HUES6 (cell line): ENCODE measurements around the gene FNDC3B.

Experiments used
- H3K27ac ChIP-seq: 2 replicates; pipeline ENCODE4 v1.7.0; 2013; ENCODE audit warnings: low read depth, mild to moderate bottlenecking, low read length, inconsistent platforms
- H3K27me3 ChIP-seq: 2 replicates; pipeline ENCODE4 v1.6.1; 2013; ENCODE audit warnings: low read length; ENCODE audit not compliant: control insufficient read depth, insufficient read depth
- H3K36me3 ChIP-seq: 2 replicates; pipeline ENCODE4 v1.6.1; 2013; ENCODE audit warnings: low read length; ENCODE audit not compliant: control insufficient read depth, insufficient read depth
- H3K4me1 ChIP-seq: 2 replicates; pipeline ENCODE4 v1.6.1; 2013; ENCODE audit warnings: low read length; ENCODE audit not compliant: control insufficient read depth, insufficient read depth
- H3K4me3 ChIP-seq: 2 replicates; pipeline ENCODE4 v1.5.1; 2013; ENCODE audit warnings: low read depth, low read length
- H3K9ac ChIP-seq: one replicate; pipeline ENCODE4 v1.6.1; 2013; ENCODE audit warnings: mild to moderate bottlenecking, low read length
- H3K9me3 ChIP-seq: 2 replicates; pipeline ENCODE4 v1.6.1; 2013; ENCODE audit warnings: low read depth, low read length; ENCODE audit not compliant: control insufficient read depth, insufficient read depth

Gene FNDC3B

GRCh38 chr3:172097585-172097984 lies 58.2 kb downstream of the FNDC3B start:
- H3K4me3 ChIP-seq: no peak overlapping the region
- no peak overlapping the region for H3K27ac ChIP-seq
- no peaks in the 10 kb centered on the region for H3K36me3 ChIP-seq
- H3K27me3 ChIP-seq: no peaks in the 10 kb centered on the region
- H3K4me1 ChIP-seq: peaks cover 54% of the 10 kb centered on the region
- H3K9ac ChIP-seq: no peak overlapping the region
- H3K9me3 ChIP-seq: no peaks in the 10 kb centered on the region

GRCh38 chr3:172098698-172099494 lies 59.5 kb downstream of the FNDC3B start:
- Histone ChIP-seq H3K4me1 (peaks cover 62% of the 10 kb centered on the region), H3K4me3 (no peak overlapping the region; the same call in 1 of the 2 replicates), H3K27me3 (no peaks in the 10 kb centered on the region), H3K27ac (peak overlapping the region; percentile 22; the same call in 1 of the 2 replicates), H3K9me3 (no peaks in the 10 kb centered on the region), H3K36me3 (no peaks in the 10 kb centered on the region), H3K9ac (no peak overlapping the region)

- H3K27ac ChIP-seq: 0 out of 2 replicates have a peak overlapping the region, but pooled peaks have one; percentile 22
- no peaks in the 10 kb centered on the region for H3K9me3 ChIP-seq
- no peaks in the 10 kb centered on the region for H3K36me3 ChIP-seq
- H3K27me3 ChIP-seq: no peaks in the 10 kb centered on the region
- no peak overlapping the region for H3K4me3 ChIP-seq
- peaks cover 67% of the 10 kb centered on the region for H3K4me1 ChIP-seq
- no peak overlapping the region for H3K9ac ChIP-seq
These were observed 60.1 kb downstream of the FNDC3B start for GRCh38 chr3:172099495-172099808.

- H3K9me3 ChIP-seq: no peaks in the 10 kb centered on the region
- H3K4me3 ChIP-seq: no peak overlapping the region
- no peak overlapping the region for H3K27ac ChIP-seq
- H3K9ac ChIP-seq: no peak overlapping the region
- H3K4me1 ChIP-seq: peaks cover 70% of the 10 kb centered on the region
- H3K27me3 ChIP-seq: no peaks in the 10 kb centered on the region
- no peaks in the 10 kb centered on the region for H3K36me3 ChIP-seq
These were observed 61.1 kb downstream of the FNDC3B start for GRCh38 chr3:172100482-172100881.

GRCh38 chr3:172101107-172101506 lies 61.7 kb downstream of the FNDC3B start:
- no peaks in the 10 kb centered on the region for H3K9me3 ChIP-seq
- H3K4me1 ChIP-seq: peaks cover 68% of the 10 kb centered on the region
- no peak overlapping the region for H3K9ac ChIP-seq
- H3K36me3 ChIP-seq: no peaks in the 10 kb centered on the region
- H3K27ac ChIP-seq: no peak overlapping the region
- no peak overlapping the region for H3K4me3 ChIP-seq
- no peaks in the 10 kb centered on the region for H3K27me3 ChIP-seq

GRCh38 chr3:172102123-172102882 lies 62.9 kb downstream of the FNDC3B start:
- H3K4me3 ChIP-seq: no peak overlapping the region
- peaks cover 68% of the 10 kb centered on the region for H3K4me1 ChIP-seq
- H3K9me3 ChIP-seq: no peaks in the 10 kb centered on the region
- no peaks in the 10 kb centered on the region for H3K27me3 ChIP-seq
- H3K36me3 ChIP-seq: no peaks in the 10 kb centered on the region
- H3K27ac ChIP-seq: no peak overlapping the region
- H3K9ac ChIP-seq: no peak overlapping the region

- Histone ChIP-seq H3K9ac (no peak overlapping the region), H3K27ac (no peak overlapping the region), H3K36me3 (no peaks in the 10 kb centered on the region), H3K4me1 (peaks cover 62% of the 10 kb centered on the region), H3K27me3 (no peaks in the 10 kb centered on the region), H3K9me3 (no peaks in the 10 kb centered on the region), H3K4me3 (no peak overlapping the region)
These were observed 63.5 kb downstream of the FNDC3B start for GRCh38 chr3:172102883-172103310.

GRCh38 chr3:172103724-172104123 lies 64.3 kb downstream of the FNDC3B start:
- no peaks in the 10 kb centered on the region for H3K36me3 ChIP-seq
- no peaks in the 10 kb centered on the region for H3K9me3 ChIP-seq
- peaks cover 54% of the 10 kb centered on the region for H3K4me1 ChIP-seq
- H3K9ac ChIP-seq: no peak overlapping the region
- H3K27ac ChIP-seq: peak overlapping the region; percentile 4; the same call in 1 of the 2 replicates
- no peak overlapping the region for H3K4me3 ChIP-seq
- H3K27me3 ChIP-seq: no peaks in the 10 kb centered on the region

GRCh38 chr3:172104471-172105072 lies 65.2 kb downstream of the FNDC3B start:
- Histone ChIP-seq H3K27me3 (no peaks in the 10 kb centered on the region), H3K9me3 (no peaks in the 10 kb centered on the region), H3K4me3 (no peak overlapping the region), H3K4me1 (peaks cover 45% of the 10 kb centered on the region), H3K36me3 (no peaks in the 10 kb centered on the region), H3K9ac (no peak overlapping the region), H3K27ac (no peak overlapping the region)

GRCh38 chr3:172106037-172106954 lies 66.9 kb downstream of the FNDC3B start:
- Histone ChIP-seq H3K4me3 (no peak overlapping the region), H3K9me3 (no peaks in the 10 kb centered on the region), H3K27me3 (no peaks in the 10 kb centered on the region), H3K9ac (no peak overlapping the region), H3K36me3 (no peaks in the 10 kb centered on the region), H3K4me1 (peaks cover 43% of the 10 kb centered on the region), H3K27ac (no peak overlapping the region)
